ELF-1 (cell line): ENCODE data around the gene ZNF839.
"Not testable (repeated sequence)": the region's sequence is repeated elsewhere in the genome, so short reads cannot be mapped to it uniquely, and the experiment has no call there.

Experiments
- DNase-seq: peaks from one replicate; pipeline ENCODE4 v3.0.0-alpha.2; 2016; ENCODE audit warnings: low read depth, low spot score

ZNF839 gene

DNA sequence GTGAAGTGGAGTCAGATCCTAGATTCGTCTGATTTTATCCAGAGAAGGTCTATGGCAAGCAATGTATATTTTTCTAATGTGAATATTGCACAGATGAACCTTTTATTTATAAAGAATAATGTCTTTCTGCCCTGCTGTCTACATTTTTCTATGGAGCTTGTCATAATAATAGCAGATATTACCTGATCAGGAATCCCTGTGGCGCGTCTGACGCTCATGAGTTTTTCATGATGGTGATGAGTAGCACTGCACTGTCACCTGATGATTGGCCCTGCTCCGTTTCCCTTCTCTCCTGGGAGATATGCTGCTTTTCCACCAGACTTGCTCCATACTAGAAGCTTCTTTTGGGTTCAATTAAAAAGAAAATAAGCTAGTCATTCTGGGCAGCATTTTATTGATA lies 22.7 kb downstream of the ZNF839 start:
- no peak for DNase-seq

DNA sequence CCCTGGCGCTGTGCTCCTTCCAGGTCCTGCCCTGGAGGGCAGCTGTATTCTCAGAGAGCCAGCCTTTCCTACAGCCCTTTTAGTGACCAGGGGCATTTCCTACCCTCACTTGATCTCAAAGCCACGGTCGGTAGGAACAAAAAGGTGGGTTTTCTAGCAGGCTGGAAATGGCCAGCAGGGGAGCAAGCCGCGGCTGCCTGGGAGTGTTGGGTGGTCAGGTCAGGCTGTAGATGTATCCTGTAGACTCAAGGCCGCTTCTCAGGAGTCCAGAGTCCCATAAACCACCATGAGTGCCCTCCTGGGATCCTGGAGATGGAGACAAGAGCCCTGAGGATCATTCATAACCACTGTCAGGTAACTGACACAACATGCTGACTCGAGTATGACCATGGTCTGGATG lies 24.5 kb downstream of the ZNF839 start:
- no peak for DNase-seq

DNA sequence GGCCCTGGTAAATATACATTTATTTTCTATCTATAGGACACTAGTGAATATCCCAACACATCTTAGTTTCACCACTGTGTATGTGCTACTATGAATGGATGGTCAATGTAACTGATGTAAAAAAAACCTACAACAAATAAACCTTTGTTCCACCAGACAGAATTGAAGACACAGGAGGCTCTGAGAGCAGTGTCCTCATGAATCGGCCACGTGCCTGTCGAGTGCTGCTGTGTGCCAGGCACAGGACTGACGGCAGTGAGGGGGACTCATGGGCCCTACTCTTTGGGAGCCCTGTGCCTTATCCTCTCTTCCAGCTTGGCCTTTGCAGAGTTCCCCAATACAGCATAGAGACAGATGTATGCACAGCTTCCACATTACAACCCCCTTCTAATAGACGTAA lies 24.9 kb downstream of the ZNF839 start:
- DNase-seq = no peak

DNA sequence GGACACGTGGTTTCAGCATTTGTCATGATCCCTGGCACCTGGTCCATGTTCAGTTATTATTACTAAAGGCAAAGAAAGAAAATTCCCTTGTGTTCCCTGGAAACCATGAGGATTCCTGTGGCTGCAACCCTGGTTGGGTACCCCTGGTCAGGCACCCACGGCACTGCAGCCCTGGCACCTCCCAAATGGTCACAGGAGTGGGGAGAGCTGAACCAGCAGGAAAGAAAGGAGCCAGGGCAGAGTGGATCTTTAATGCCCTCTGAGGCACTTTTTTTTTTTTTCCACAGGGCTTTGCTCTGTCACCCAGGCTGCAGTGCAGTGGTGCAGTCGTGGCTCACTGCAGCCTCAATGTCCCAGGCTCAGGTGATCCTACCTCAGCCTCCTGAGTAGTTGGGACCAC lies 25.7 kb downstream of the ZNF839 start:
- DNase-seq = no peak

DNA sequence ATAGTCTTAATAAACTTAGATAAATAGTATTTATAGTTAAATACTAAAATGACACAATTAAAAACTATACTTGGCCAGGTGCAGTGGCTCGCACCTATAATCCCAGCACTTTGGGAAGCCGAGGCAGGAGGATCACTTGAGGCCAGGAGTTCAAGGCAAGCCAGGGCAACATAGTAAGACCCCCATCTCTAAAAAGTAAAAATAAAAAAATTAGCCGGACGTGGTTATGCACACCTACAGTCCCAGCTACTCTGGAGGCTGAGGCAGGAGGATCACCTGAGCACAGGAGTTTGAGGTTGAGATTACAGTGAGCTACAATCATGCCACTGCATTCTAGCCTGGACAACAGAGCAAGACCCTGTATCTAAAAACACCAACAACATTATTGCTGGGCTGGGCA lies 27.1 kb downstream of the ZNF839 start:
- no peak for DNase-seq

DNA sequence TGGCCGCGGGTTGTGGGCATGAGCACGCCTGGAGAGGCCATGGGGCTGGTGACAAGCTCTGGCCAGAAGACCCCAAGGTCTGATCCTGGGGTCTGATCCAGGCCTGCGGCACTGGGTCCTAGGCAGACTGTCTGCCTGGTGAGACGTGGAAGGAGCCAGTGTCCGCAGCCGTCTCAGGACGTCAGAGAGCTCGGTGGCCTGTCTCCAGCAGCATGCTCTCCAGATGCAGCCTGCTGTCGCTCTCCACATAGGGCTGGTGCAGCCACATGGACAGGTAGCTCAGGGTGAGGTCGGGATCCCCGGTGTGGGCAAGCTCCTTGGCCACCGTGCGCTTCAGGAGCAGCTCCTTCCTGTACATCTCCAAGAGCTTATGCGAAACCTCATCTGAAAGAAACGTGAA lies 28.8 kb downstream of the ZNF839 start:
- no peak for DNase-seq

DNA sequence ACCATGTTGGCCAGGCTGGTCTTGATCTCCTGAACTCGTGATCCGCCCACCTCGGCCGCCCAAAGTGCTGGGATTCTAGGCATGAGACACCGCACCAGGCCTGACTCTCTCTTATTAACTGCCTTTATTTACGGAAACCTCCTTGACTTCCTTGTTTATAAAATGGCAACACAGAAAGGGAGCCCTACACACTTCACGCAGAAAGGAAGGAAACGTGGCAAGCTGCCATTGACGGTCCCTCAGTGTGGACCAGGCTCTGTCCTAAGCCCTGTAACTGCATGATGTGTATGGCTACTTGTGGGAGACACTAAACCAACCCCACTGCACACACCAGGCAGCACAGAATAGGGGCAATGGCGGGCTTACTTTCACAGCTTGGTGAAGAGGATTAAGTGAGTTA lies 31.5 kb downstream of the ZNF839 start:
- no peak for DNase-seq

DNA sequence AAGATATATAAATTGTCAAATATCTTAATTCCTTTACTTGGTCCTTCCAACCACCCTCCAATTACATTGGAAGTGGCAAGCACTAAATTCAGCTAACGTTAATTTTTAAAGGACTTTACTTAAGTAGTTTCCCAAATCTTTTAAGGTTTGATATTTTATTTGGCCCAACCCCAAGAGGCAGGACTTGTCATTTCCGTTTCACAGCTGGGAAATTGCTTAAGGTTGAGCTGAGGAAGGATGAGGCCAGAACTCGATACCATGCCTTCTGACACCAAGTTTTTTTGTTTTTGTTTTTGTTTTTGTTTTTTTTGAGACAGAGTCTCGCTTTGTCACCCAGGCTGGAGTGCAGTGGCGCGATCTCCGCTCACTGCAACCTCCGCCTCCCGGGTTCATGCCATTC lies 32.0 kb downstream of the ZNF839 start:
- not testable (repeated sequence) for DNase-seq

DNA sequence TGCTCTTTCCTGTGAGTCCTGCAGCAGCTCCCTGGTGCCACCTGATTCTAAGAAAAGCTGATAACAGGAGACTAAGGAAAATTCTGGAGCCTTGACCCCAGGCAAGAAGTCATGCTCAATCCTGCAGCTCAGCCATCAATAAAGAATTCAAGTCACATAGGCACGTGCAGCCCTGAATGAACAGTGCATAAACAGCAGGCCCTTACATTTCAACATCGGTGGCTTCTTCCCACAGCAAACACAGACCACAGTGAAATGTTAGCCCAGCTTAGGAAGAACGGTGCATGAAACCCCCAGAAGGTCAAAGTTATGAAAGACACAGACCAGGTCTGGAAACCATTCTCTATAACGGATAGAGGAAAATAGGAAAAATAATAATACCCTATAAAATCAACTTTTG lies 32.7 kb downstream of the ZNF839 start:
- no peak for DNase-seq

DNA sequence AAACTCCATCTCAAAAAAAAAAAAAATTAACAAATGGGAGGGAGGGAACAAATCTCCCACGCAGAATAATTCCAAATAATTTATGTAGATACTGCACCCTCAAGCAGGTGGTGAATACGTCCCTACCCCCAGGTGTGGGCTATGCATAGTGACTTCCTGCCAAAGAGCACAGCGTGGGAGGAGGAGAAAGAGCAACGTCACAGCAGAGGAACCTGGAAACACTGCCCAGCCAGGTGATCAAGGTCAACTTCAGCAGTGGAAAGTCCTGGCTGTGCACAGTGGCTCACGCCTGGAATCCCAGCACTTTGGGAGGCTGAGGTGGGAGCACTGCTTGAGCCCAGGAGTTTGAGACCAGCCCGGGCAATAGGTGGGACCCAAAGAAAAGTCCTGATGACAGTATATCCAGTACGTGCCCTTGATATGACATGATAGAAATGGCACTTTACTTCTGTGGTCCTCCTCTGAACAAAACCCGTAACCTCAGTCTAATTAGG lies 33.6 kb downstream of the ZNF839 start:
- no peak for DNase-seq

DNA sequence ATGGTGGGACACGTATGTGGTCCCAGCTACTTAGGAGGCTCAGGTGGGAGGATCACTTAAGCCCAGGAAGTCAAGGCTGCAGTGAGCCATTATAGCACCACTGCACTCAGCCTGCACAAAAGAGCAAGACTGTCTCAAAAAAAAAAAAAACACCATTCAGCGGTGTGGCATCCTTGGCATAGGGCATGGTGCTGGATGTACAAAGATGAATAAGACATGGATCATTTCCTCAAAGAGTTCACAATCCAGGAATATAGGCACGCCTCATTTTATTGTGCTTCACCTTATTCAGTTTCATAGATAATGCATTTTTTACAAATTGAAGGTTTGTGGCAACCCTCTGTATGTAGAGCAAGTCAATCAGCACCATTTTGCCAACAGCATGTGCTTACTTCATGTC lies 36.7 kb downstream of the ZNF839 start:
- no peak for DNase-seq

DNA sequence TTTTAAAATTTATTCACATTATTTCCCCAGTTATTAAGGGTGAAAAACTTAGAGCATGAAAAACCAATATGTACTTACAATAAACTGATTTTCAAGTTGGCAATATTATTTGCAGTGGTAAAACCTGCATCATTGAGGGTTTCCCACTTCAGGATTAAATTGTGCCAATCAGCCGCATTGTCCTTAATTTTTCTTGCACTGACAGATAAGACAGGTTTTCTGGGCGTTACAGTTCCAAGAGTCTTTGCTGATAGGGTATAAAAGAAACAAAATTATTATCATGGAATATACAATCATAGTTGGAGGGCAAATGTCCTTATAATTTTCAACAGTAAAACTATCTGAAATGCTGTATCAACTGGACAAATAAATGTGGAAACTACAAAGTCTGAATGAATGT lies 39.8 kb downstream of the ZNF839 start:
- DNase-seq = no peak

DNA sequence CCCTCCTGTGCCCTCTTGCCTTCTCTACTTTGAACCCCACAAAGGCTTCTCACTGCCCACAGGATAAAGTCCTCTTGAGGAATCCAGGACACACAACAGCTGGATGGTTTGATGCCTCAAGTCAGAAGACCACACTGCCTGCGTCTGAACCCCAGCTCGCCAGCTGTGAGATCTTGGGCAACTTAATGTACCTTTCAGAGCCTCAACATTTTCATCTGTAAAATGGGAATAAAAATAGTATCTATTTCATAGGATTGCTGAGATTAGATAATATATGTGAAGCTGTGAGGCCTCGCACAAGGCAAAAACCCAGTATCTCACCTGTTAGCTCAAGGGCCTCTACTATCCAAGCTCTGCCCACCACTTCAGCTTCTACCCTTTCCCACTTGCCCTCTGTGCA lies 40.8 kb downstream of the ZNF839 start:
- DNase-seq = no peak

DNA sequence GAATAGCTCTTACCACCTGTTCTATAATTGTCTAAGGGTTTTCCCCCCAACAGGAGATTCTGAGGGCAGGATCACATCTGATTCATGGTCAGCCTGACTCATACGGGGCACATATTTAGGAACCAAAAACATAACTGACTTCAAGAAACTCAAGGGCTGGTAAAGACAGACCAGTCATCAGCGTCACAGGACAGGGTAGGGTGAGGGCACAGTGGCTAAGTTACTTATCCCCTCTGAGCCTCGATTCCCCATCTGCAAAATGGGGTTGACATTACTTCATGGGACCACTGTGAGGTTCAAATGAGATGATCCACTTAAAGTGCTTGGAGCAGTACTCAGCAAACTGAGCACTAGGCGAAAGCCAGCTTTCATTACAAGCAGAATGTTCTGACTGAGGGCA lies 42.5 kb downstream of the ZNF839 start:
- DNase-seq = no peak

DNA sequence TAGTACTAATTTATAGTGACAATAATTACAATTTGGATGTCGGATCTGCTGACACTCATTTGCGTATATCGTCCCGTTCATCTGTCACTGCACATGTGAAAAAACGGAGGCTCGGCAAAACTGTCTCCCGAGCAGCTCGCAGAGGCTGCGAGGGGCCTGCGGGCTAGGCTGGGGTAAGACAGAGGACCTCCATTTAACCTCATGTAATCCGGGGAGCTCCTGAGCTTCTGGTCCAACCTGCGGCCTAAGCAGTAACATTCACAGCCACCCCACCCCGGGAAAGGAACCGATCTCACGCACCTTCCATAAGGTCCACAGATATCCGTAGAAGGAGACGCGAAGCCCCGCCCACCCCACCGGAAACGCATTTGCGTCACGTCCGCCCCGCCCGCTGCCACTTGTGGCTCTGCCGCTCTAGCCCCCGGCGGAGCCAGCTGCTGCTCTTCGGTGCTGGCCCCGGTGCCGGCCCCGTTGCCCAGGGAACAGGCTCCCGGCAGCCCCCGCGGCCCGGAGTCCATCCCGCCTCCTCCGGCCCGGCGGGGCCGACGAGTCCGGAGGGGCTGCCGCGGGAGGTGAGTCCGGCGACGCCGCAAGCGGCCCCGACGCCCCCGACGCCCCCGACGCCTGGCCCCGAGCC lies 43.1 kb downstream of the ZNF839 start, which contains the start of the genes CINP and TECPR2:
TSS of gene CINP (minus strand) at position 346 of the 637 bp plus-strand sequence. CDS start at position 307, 39 bp downstream.
TSS of gene TECPR2 (plus strand) at position 397 of the 637 bp plus-strand sequence. CDS start 13,781 bp downstream, outside the sequence.
- peak; percentile 92 for DNase-seq

DNA sequence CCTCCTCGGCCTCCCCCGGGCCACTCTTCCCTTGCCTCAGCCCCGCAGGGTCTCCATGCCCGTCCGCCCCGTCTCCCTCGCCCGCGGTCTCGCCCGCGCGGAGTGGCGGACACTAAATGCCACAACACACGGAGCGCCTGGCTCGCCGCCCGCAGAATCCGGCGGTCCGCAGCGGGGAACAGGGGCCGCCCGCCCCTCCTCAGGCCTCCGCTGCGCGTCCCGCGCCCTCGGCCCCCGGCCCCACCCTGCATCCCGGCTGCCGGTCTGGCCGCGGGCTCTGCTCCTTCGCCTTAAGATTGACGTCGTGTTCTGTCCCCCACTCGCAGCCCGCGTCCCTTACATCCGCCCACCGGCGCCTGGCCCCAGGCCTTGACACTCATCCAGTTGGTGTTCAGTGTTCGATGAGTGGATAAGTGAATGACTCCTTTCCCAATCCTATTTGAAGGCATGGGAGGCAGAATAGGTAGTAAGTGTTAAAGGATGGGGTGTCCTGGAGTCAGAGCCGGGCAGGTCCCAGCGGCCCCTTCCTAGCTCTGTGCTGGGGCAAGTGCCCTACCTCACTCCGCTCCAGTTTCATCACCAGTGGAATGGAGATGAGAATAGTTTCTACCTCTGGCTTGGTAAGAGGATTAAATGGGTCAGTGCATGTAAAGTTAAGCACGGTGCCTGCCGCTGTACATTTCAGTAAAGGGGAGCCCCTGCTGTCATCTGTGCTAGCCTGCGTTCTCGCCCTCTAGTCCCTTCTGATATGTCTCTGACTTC lies 43.8 kb downstream of the ZNF839 start:
- DNase-seq = peak; percentile 30

DNA sequence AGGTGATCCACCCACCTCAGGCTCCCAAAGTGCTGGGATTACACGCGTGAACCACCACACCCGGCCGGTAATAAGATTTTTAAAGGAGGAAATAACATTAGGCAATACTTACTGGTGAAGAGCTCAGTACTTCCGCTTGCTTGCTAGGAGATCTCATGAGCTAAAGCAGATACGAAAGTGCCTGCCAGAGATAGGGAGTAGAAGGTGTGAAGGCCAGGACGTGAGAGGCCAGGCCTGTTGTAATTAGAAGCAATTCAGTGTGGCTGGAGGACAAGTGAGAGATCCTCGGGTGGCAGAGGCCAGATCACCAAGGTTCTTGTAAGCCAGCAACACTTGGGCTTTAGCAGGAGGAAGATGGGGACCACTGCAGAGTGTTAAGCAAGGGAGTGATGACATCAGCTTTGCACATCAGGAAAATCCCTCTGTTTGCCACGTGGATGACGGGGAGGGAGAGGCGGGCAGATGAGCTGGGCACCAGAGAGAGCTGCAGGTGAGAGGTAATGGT lies 50.8 kb downstream of the ZNF839 start:
- no peak for DNase-seq

DNA sequence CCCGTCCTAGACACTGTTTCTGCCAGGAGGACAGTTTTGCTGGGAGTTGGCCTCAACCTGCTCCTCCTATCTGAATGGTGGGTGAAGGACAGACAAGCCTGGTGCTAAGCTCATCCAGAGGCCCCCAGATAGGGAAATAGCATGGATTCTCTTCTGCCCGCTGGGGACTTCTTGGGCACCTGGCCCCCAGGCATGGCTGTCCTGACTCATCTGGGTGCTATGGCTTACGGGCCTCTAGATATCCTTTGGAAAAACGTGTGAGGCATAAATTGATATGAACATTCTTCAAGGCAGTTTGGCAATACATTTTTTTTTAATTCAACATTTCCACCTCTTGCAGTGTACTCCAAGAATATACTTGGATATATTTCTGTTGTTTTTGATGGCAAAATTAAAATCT lies 51.8 kb downstream of the ZNF839 start:
- DNase-seq = no peak

DNA sequence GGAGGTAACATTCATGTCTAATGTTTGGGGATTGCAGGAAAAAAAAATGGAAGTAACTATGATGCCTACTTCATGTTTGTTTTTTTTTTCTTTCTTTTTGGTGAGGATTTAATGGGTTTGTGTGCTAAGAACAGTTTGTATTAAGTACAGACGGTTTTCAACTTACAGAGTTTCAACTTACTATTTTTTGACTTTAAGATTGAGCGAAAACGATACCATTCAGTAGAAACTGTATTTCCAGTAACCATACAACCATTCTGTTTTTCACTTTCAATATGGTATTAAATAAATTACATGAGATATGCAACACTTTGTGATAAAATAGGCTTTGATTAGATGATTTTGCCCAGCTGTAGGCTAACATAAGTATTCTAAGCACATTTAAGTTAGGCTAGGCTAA lies 53.6 kb downstream of the ZNF839 start:
- DNase-seq = no peak

DNA sequence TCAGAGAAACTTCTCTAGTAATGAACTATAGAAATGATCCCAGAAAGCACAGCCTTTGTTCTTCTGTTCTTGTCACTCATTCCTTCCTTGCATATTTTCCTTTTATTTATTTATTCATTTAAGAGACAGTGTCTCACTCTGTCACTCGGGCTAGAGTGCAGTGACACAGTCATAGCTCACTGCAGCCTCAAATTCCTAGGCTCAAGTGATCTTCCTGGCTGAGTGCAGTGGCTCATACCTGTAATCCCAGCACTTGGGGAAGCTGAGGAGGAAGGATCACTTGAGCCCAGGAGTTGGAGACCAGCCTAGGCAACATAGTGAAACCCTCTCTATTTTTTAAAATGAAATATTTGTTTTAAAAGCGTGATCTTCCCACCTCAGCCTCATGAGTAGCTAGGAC lies 54.7 kb downstream of the ZNF839 start:
- DNase-seq = no peak

DNA sequence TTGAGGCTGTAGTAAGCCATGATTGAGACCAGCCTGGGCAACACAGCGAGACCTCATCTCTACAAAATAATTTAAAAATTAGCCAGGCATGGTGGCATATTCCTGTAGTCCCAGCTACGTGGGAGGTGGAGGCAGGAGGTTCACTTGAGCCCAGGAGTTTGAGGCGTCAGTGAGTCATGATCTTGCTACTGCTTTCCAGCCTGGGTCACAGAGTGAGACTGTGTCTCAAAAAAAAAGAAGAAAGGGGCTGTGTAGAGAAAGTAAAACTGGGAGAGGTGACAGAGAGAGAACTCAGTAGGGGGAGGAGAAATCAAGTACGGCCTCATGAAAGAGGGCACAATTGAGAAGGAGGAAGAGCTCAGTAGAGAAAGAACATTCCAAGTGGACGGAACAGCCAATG lies 55.6 kb downstream of the ZNF839 start:
- no peak for DNase-seq

DNA sequence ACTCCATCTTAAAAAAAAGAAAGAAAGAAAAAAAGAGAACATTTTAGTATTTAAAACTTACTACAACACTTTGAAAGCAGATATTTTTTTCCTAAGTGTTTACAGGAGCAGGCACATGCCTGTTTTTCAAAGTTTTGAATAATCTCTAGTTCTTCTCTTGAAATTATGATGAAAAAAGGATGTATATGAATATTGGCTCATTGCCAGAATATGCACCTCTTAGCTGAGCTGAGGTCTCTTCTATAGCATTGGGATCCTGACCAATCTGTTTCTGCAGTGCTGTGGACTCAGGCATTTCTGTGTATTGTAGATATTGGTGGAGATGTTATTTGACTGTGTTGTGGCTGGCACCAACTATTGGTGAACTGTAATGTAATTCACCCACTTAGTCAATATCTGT lies 58.1 kb downstream of the ZNF839 start:
- no peak for DNase-seq

DNA sequence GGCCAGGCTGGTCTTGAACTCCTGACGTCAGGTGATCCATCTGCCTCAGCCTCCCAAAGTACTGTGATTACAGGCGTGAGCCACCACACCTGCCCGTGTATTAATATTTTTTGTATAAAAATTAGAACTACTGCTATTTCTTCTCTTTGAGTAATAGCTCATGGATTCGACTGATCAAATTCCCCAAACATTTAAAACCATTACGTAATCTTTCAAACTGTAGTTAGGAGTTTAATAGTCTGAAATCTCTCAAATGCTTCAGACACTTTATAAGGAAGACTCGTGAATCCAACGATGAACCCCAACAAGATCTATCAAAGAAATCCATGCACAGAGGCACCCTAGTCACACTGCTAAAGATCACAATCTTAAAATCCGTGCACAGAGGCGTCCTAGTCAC lies 59.3 kb downstream of the ZNF839 start:
- DNase-seq = no peak
